GM19324 (cell line): ENCODE results near the gene MAP4K4.
"Not testable (repeated sequence)": the region's sequence is repeated elsewhere in the genome, so short reads cannot be mapped to it uniquely, and the experiment has no call there.

ENCODE experiments used
- ATAC-seq: cut with Tn5 transposase; IDR thresholded peaks from one replicate; pipeline ENCODE4 v1.9.1; 2021; ENCODE audit warnings: mild to moderate bottlenecking, moderate library complexity; ENCODE audit not compliant: unreplicated experiment, low FRiP score

The MAP4K4 gene

DNA sequence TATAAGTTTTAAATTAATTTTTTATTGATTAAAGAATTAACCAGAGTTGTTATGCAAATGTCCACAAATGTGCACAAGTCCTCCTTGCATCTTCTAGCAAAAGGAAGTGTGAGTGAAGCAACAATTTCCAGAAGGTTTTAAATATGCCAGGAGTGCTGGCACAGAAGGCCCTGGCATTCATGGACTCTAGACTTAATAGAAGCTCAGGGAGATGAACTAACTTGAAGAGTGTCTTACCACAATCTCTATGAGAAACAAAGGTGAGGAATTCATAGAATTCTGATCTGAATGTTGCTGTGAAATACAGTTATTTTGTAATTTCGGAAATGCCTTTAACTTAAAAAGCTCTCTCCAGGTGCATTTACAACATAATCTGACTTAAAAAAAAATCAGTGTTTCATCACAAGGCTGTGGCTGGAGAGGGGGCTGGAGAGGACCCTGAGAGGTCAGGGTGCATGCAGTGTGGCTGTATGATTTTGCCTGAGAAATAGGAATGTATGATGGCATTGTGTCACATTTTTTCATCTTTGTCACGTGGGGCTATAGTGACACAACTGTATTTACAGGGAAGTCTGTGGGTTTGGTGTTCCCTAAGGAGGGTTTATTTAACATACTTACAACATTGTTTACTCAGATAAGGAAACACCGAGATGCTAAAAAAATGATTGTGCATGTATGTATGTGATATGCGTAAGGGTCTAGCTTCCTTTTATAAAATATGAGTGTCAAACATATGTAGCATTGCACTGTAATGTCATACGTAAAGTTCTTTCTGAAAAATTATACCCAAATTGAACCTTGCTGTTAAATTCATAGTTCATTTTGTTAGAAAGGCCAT, 66.2 kb downstream of the MAP4K4 start:
- no peak for ATAC-seq

DNA sequence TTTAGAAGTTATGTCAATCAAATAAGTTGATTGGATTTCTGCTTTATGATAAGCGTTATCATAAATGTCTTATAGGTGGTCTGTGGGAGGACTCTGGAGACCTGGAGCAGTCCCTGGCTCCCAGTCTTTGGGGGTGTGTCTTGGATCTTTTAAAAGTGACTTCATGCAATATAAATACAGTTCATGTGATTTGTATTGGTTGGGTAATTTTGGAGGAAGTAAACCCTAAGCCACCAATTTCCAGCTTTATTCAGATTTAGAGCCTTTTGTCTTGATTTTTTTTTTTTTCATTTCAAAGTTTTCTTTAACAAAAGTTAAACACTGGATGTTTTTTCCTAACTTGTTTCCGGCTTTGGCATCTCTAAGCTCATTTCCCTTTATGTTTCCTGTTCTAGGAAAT, 68.8 kb downstream of the MAP4K4 start:
- no peak for ATAC-seq

GRCh38 chr2:101766871-101767739, 69.6 kb downstream of the MAP4K4 start:
- ATAC-seq, result no peak

DNA sequence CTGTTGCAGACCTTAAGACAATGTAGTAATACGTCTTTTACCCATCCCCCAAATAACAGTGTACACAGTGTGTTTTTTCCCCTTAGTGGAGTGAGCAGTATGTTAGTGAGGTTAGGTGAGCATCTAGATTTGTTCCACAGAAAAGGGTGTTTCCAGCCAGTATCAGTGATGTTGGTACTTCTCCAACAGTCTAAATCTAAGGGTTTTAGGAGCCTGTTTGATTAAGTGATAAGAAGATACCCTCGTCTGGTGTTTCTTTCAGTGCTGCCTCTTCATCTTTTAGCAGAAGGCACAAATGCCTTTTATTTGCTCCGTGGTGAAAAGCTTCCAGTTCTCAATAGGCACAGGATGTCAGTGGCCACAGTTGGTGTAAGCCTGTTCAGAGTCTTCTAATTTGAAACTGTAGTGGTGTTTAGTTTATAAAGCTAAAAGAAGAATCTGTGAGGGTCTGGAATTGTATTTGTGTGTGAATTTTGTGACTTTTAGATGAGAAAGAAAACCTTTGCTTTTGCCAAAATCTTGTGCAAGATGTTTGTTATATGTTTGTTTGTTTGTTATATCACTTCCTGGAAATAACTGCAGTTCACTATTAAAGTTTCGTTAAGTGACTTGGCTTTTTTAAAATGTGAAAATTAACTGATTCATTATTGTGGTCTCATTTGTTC, 71.2 kb downstream of the MAP4K4 start:
- no peak for ATAC-seq

DNA sequence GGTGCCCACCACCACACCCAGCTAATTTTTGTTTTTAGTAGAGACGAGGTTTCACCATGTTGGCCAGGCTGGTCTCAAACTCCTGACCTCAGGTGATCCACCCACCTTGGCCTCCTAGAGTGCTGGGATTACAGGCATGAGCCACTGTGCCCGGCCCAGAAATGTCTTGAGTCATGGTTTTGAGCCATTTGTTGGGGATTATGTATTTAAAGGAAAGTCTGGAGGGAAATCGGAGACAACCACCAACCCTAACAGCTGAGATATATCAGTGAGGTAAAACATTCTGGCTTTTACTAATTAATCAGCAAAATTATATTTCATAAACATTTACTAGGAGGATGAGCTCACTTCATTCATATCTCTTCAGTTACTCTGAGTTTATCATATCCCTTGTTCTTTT, 72.2 kb downstream of the MAP4K4 start:
- not testable (repeated sequence) for ATAC-seq

- ATAC-seq, result peak; percentile 66
Measured at GRCh38 chr2:101770726-101771125, 73.2 kb downstream of the MAP4K4 start.

GRCh38 chr2:101771227-101771902, 73.9 kb downstream of the MAP4K4 start:
- ATAC-seq, result no peak

DNA sequence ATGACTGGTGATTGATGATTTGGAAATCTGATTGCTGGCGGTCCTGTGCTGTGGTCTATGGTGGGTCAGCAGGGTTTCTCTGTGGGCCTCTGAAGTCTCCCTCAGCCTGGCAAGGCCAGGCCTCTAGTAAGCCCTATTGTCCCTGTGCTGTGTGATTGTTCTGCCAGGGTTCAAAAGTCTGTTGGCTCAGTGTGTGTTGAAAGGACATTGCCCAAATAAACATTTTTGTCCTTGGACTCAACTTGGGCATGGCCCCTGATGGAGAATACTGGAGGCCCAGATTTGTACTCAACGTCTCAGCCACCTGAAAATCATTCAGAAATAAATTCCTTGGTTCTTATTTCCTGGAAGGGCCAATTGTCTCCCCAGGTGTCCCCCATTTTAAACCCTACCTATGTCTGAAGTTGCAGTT, 74.4 kb downstream of the MAP4K4 start:
- no peak for ATAC-seq

DNA sequence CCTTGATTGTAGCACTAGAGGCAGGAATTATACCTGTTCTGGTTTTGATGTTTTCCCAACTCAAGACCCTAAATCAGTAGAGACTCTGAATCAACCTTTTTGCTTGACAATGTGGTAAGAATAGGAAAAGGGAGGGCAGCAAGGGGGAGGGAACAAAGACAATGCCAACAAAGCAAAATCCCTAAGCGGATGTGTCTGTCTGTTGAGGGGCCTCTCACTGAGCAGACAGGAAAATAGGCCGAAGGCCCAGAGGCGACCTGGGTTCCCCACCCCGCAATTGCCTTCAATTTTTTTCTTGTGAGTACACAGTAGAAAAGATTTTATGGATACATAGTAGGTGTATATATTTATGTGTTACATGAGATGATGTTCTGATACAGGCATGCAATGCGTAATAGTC, 75.6 kb downstream of the MAP4K4 start:
- no peak for ATAC-seq

DNA sequence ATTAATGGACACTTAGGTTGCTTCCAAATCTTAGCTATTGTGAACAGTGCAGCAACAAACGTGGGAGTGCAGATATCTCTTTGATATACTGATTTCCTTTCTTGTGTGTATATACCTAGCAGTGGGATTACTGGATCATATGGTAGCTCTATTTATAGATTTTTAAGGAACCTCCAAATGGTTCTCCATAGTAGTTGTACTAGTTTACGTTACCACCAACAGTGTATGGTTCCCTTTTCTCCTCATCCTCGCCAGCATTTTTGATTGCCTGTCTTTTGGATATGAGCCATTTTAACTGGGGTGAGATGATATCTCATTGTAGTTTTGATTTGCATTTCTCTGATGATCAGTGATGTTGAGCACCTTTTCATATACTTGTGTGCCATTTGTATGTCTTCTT, 76.5 kb downstream of the MAP4K4 start:
- not testable (repeated sequence) for ATAC-seq

DNA sequence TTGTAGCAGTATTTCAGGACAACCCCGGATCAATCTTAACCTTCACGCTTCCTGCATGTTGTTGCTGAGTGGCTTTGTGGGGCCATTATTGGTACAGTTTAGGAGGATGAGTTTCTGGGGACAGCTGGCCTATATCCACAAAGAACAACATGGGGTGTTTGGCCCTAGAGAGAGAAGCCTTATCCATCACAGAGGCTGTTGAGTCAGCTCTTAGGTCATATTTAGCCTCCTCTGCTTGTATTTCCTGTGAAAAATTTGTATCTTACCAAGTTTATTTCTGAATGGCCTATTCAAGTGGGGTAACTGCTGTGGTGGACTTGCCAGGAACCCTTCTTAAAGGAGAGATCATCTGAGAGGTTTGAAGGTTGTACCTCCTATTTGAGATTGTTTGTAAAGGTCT, 77.6 kb downstream of the MAP4K4 start:
- no peak for ATAC-seq

DNA sequence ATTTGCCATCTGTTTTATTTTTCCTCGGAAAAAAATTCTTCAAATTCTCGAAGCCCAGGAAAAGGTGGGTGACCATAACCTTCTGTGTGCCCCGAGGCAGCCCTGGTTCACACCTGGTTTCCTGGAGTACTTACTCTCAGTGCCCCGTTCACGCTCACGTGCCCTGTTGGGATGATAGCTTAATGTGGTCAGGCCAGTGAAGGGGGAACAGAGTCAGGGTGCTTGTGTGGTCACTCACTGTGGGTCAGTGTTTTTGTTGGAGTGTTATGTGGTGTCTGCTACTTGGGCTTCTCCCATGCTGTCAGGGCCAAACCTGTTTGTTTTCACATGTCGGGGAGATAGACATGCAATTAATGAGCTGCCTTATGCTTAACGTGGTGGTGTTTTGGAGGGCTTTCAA, 78.1 kb downstream of the MAP4K4 start:
- no peak for ATAC-seq

DNA sequence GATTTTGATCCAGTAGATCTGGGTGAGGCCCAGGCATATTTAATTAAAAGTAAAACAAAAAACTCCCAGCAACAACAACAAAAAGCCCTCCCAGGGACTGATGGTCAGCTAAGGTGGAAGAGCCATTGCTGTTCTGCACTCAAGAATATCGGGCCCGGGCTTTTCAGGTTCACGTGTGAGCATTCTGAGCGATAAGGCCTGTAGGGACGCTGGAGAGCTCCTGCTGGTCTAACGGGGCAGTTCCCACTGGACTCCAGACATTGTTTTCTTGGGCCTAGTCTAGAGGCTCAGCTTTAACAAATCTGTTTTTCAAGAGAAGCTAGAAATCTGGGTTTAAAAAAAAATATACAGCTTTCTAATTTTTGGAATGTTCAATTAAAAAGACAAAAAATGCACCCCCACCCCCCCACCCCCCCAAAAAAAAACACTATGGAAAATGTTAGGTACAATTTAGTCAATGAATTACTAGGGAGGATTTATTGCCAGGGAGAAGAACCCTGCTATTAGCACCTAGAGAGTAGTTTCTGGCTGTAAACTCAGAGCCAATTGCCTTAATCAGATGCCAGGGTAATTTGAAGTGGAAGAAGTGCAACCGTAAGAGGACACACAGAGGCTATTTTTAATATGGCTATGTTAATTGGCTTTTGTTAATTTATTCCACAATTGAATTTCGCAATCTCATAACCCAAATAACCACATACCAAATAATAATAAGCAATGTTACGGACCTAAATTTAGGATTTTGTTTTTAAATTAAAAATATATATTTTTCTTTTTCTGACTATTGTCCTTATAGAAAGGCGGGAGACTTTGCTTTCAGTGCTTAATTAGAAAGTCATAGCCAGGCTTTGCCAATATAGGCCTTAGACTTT, 78.9 kb downstream of the MAP4K4 start:
- ATAC-seq, result no peak

DNA sequence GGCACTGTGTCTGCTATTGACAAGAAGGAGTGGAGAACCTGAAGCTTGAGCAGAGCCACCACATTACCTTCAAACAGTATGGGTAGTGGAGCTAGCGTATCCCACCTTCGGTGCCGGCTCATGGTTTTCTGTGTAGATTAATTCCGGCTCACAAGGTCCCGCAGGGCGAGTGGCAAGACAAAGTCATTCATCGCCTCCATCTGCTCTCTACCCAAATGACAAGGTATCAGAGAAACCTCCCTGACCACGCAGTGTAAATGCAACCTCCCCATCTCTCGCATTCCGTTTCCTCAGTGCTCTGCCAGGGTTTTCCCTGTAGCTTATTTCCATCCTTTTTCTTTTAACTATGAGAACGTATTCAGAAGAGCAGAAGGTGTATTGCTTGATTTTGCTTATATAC, 79.8 kb downstream of the MAP4K4 start:
- ATAC-seq, result no peak

DNA sequence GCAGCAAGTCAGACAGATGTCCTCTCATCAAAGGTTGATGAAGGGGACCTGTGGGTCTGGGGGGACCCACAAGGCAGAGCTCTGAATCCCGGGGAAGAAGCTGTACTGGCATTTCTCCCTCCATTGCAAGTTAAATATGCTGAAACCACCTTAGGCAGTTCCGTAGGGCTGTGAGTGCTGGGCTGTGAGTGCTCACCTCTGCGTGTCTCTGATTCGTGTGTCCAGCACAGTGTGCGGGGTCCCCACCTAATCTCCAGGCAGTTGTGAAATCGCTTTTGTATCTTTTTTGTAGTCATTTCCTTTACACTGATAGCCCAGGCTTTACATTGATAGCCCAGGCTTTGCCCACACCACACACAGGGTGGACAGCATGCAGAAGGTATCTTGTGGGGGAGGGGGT, 80.6 kb downstream of the MAP4K4 start:
- no peak for ATAC-seq

- ATAC-seq, result no peak
Measured at GRCh38 chr2:101779190-101779589, 81.7 kb downstream of the MAP4K4 start.

DNA sequence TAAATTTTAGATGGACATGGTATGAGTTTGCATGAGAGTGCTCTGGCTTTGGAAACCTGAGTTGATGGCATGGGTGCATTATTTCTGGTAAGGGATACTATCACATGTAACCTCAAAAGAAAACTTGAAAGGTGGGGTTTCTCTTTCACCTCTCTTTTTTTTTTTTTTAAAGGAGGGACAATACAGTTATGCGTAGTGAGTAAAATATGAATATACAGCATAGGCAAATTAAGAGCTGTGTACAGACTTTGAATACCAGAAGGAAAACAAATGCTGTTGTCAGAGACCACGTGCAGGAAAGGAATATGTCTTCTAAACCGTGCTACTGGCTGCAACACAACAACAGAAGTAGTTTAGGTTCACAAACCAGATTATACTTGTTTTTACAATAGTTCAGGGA, 82.1 kb downstream of the MAP4K4 start:
- ATAC-seq, result peak; percentile 38

DNA sequence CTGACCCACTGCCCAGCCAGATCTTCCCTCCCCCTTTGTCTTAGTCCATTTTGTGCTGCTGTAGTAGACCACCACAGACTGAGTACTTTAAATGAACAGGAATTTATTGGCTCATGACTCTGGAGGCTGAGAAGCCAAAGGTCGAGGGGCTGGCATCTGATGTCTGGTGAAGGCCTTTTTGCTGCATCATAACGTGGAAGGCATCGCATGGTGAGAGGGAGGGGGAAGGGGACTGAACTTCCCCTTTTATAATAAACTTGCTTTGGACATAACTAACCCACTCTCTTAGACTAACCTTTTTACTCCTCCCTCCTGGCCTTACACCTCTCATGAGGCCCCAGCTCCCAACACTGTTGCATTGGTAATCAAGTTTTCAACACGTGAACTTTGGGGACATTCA, 83.8 kb downstream of the MAP4K4 start:
- no peak for ATAC-seq

DNA sequence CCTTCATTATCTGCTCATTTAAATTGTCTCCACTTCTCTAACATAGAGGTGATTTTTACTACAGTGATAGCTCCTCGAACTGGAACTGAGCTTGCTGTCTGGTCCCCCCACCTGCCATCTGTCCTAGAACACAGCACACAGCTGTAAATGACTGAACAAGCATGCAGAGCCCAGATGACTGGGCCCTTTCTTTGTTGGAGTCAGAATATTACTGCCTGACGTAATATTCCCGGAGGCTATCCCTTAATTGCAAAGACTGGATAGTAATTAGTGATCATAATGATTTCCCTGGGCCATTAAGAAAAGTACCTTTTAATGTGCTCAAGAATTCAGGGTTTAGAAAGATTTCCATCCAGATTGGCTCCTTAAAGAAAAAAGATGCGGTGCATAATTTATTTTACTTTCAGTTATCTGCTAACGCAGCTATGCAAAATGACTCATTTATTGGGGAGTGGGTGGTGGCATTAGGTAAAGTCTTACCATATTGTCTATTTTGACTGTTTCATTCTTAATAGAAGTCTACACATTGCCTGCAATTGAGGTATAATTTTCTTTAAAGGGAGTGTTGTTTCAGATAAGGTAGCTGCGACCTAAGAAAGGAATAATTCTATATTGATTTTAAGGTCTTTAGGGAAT, 84.4 kb downstream of the MAP4K4 start:
- no peak for ATAC-seq
